Measurements from ENCODE around the gene RPL18A. TPM values are rescaled to one million over a fixed set of nuclear protein-coding genes. Genes with fewer than 3 reads are reported as not detected.

Gene RPL18A
- total RNA-seq, 1 experiment from 2014 or later: 2,038 TPM

DNA sequence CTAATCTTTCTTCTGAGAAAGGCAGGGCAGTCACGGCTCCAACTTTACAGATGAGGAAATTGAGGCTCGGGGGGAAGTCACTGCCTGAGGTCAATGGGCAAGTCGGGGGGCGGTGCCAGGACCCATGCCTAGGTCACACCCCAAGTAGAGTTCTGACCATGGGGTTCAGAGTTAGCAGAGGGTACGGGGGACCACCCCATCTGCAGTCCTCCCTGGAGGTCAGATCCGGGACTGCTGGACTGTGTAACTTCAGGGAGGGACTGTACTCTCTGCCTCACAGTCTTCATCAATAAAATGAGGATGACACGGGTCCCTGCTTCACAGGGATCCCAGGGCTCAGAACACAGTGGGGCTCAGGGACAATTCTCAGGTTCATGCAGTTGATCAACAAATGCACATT is 19.8 kb downstream of the RPL18A start:
- Histone ChIP-seq H3K9me3 (ENCODE audit: insufficient read depth, low read depth) (no peaks in the 10 kb centered on the region), H2AFZ (no peak overlapping the region), H3K79me2 (ENCODE audit: low read depth) (no peaks in the 10 kb centered on the region), H3K36me3 (ENCODE audit: low read depth) (no peaks in the 10 kb centered on the region), H3F3A (ENCODE audit: insufficient read depth, low read depth) (peaks cover 5% of the 10 kb centered on the region; the same call in 1 of the 2 replicates), H3K27ac (no peak overlapping the region), H3K27me3 (ENCODE audit: insufficient read depth, low read depth) (peaks cover 18% of the 10 kb centered on the region; the same call in 1 of the 2 replicates), H3K4me2 (no peak overlapping the region), H3K4me1 (replicated peaks; ENCODE audit: insufficient read depth) (no peaks in the 10 kb centered on the region), H3K4me3 (no peak overlapping the region), H3K9me2 (ENCODE audit: insufficient read depth) (no peaks in the 10 kb centered on the region), H4K20me1 (ENCODE audit: insufficient read depth) (no peaks in the 10 kb centered on the region)
- intact Hi-C loops (cut with micrococcal nuclease; ENCODE audit: unreplicated experiment): no loop called here
- DNase-seq: peak in 1 of 2 experiments; percentile 25
- BruUV-seq (replicated peaks): no TSS peak
- TF ChIP-seq, protein P1, sequence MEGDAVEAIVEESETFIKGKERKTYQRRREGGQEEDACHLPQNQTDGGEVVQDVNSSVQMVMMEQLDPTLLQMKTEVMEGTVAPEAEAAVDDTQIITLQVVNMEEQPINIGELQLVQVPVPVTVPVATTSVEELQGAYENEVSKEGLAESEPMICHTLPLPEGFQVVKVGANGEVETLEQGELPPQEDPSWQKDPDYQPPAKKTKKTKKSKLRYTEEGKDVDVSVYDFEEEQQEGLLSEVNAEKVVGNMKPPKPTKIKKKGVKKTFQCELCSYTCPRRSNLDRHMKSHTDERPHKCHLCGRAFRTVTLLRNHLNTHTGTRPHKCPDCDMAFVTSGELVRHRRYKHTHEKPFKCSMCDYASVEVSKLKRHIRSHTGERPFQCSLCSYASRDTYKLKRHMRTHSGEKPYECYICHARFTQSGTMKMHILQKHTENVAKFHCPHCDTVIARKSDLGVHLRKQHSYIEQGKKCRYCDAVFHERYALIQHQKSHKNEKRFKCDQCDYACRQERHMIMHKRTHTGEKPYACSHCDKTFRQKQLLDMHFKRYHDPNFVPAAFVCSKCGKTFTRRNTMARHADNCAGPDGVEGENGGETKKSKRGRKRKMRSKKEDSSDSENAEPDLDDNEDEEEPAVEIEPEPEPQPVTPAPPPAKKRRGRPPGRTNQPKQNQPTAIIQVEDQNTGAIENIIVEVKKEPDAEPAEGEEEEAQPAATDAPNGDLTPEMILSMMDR (conservative IDR thresholded peaks at IDR 0.05): no peak
- TF ChIP-seq EZH2 (IDR thresholded peaks at IDR 0.05; ENCODE audit: low read depth): no peak
- CTCF ChIA-PET: no interaction called here
- POLR2A ChIA-PET (ENCODE audit: unreplicated experiment): no interaction called here

DNA sequence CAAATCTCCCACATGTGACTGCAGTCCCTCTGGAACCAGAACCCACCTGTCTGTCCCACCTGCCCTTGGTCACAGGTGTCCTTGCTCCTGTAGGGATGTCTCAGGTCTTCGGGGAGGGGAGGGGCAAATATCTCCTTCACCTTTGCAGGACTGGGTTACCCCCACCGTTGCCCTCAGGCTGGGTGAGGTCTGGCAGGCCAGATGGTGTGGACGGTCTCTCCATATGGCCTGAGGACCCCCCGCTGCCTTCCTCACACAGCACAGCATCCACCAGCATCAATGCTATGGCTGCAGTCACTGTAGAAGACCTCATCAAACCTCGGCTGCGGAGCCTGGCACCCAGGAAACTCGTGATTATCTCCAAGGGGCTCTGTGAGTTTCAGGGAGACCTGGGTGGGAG is 22.0 kb downstream of the RPL18A start:
- BruUV-seq (replicated peaks): no TSS peak

DNA sequence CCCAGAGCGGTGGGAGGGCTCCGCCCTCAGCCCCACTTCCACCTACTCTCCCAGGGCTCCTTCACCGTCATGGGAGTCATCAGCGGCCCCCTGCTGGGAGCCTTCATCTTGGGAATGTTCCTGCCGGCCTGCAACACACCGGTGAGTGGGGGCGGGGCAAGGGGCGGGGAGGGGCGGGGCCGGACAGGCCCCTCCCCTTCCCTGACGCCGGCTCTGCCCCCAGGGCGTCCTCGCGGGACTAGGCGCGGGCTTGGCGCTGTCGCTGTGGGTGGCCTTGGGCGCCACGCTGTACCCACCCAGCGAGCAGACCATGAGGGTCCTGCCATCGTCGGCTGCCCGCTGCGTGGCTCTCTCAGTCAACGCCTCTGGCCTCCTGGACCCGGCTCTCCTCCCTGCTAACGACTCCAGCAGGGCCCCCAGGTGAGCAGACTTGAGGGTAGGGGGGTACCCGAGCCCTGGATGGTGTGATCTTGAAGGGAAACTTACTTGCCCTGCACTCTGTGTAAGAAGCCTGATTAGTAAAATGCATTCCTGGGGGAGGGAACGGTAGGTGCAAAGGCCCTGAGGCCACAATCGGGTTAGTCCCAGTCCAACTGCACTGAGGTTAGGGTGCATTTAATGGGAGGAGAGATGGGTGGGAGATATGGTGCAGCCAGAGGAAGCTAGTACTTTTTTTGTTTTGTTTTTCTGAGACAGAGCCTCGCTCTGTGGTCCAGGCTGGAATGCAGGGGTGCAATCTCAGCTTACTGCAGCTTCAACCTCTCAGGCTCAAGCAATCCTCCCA is 24.1 kb downstream of the RPL18A start:
- Histone ChIP-seq H2AFZ (no peak overlapping the region), H3F3A (ENCODE audit: insufficient read depth, low read depth) (0 out of 2 replicates have a peak, but pooled peaks cover 6% of the 10 kb centered on the region), H3K4me1 (replicated peaks; ENCODE audit: insufficient read depth) (no peaks in the 10 kb centered on the region), H3K36me3 (ENCODE audit: low read depth) (no peaks in the 10 kb centered on the region), H3K27ac (no peak overlapping the region), H3K9me3 (ENCODE audit: insufficient read depth, low read depth) (no peaks in the 10 kb centered on the region), H3K79me2 (ENCODE audit: low read depth) (no peaks in the 10 kb centered on the region), H3K4me3 (no peak overlapping the region), H3K9me2 (ENCODE audit: insufficient read depth) (no peaks in the 10 kb centered on the region), H3K27me3 (ENCODE audit: insufficient read depth, low read depth) (peaks cover 25% of the 10 kb centered on the region; the same call in 1 of the 2 replicates), H4K20me1 (ENCODE audit: insufficient read depth) (no peaks in the 10 kb centered on the region), H3K4me2 (no peak overlapping the region)
- intact Hi-C loops (cut with micrococcal nuclease; ENCODE audit: unreplicated experiment): no loop called here
- no TSS peak for BruUV-seq (replicated peaks)
- CTCF ChIA-PET: no interaction called here
- POLR2A ChIA-PET (ENCODE audit: unreplicated experiment): no interaction called here
- DNase-seq: peak in 1 of 2 experiments; percentile 34
- TF ChIP-seq, protein P1 (conservative IDR thresholded peaks at IDR 0.05): no peak
- no peak for TF ChIP-seq EZH2 (IDR thresholded peaks at IDR 0.05; ENCODE audit: low read depth)

More for the DNA sequence above, 22.0 kb downstream of the RPL18A start:
- ChIA-PET POLR2A (ENCODE audit: unreplicated experiment) (no interaction called here), CTCF (no interaction called here)
- no peaks in the 10 kb centered on the region for H4K20me1 ChIP-seq (ENCODE audit: insufficient read depth)
- intact Hi-C loops (cut with micrococcal nuclease; ENCODE audit: unreplicated experiment): no loop called here
- H2AFZ ChIP-seq: no peak overlapping the region
- H3K9me3 ChIP-seq (ENCODE audit: insufficient read depth, low read depth): no peaks in the 10 kb centered on the region
- 0 out of 2 replicates have a peak, but pooled peaks cover 4% of the 10 kb centered on the region for H3F3A ChIP-seq (ENCODE audit: insufficient read depth, low read depth)
- H3K79me2 ChIP-seq (ENCODE audit: low read depth): no peaks in the 10 kb centered on the region
- no peaks in the 10 kb centered on the region for H3K4me1 ChIP-seq (replicated peaks; ENCODE audit: insufficient read depth)
- no peak for DNase-seq
- no peak overlapping the region for H3K27ac ChIP-seq
- peaks cover 18% of the 10 kb centered on the region; the same call in 1 of the 2 replicates for H3K27me3 ChIP-seq (ENCODE audit: insufficient read depth, low read depth)
- no peak for TF ChIP-seq EZH2 (IDR thresholded peaks at IDR 0.05; ENCODE audit: low read depth)
- TF ChIP-seq, protein P1 (conservative IDR thresholded peaks at IDR 0.05): no peak
- H3K4me2 ChIP-seq: no peak overlapping the region
- H3K9me2 ChIP-seq (ENCODE audit: insufficient read depth): no peaks in the 10 kb centered on the region
- no peak overlapping the region for H3K4me3 ChIP-seq
- H3K36me3 ChIP-seq (ENCODE audit: low read depth): no peaks in the 10 kb centered on the region
